ENCODE results near the gene LRPAP1.

DNA sequence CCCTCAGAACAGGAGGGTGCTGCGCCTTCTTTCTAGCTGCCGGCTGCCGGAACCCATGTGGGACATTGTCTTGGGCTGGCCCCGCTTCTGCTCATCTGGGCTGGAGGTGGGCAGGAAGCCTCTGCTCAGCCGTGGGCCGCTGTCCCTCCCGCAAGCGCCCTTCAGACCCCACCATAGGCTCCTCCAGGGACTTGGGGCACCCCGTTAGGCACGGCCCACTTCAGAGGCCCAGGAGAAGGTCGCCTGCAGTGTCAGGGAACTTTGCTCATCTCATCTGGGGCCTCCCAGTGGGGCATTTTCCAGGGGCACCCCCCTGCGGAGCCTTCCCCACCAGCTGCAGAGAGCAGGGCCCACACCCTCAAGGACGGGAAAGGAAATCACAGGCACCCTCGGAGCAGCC, 36.2 kb downstream of the LRPAP1 start:
- no peak for TF ChIP-seq POLR2A (IDR thresholded peaks at IDR 0.05)
- TF ChIP-seq, protein P1, sequence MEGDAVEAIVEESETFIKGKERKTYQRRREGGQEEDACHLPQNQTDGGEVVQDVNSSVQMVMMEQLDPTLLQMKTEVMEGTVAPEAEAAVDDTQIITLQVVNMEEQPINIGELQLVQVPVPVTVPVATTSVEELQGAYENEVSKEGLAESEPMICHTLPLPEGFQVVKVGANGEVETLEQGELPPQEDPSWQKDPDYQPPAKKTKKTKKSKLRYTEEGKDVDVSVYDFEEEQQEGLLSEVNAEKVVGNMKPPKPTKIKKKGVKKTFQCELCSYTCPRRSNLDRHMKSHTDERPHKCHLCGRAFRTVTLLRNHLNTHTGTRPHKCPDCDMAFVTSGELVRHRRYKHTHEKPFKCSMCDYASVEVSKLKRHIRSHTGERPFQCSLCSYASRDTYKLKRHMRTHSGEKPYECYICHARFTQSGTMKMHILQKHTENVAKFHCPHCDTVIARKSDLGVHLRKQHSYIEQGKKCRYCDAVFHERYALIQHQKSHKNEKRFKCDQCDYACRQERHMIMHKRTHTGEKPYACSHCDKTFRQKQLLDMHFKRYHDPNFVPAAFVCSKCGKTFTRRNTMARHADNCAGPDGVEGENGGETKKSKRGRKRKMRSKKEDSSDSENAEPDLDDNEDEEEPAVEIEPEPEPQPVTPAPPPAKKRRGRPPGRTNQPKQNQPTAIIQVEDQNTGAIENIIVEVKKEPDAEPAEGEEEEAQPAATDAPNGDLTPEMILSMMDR (IDR thresholded peaks at IDR 0.05): no peak
- no peak for TF ChIP-seq EP300 (IDR thresholded peaks at IDR 0.05)

Measured in sigmoid colon (tissue), 4 donors.